HepG2 (cell line): ENCODE results near the gene TAOK3. TPM values are rescaled to one million over a fixed set of nuclear protein-coding genes. Genes with fewer than 3 reads are reported as not detected.
A peak's percentile ranks its signal among the peaks of the same experiment; 100 is the strongest.

ENCODE experiments used
- GPBP1L1 ChIP-seq: sonication (generic); formaldehyde crosslinking; IDR thresholded peaks from 2 replicates; pipeline ENCODE4 v1.5.0; 2020; ENCODE audit warnings: mild to moderate bottlenecking, missing genetic modification reagents
- HDAC6 ChIP-seq: fragments of 200-600 bp; sonication (generic); IDR thresholded peaks from 2 replicates; pipeline ENCODE4 v1.7.0; 2017; ENCODE audit warnings: mild to moderate bottlenecking, antibody characterized with exemption, low read length, low read depth
- HNF1B ChIP-seq: sonication (generic); formaldehyde crosslinking; IDR thresholded peaks from 2 replicates; pipeline ENCODE4 v1.5.1; 2020; ENCODE audit warnings: mild to moderate bottlenecking, moderate library complexity, missing genetic modification reagents
- HOXA5 ChIP-seq: sonication (generic); formaldehyde crosslinking; IDR thresholded peaks from 2 replicates; pipeline ENCODE4 v1.4.0; 2020; ENCODE audit warnings: missing genetic modification reagents
- KDM1A ChIP-seq: IDR thresholded peaks from 2 replicates; pipeline ENCODE4 v1.6.1; 2016; ENCODE audit warnings: missing compliant biosample characterization
- MAX ChIP-seq: IDR thresholded peaks from 2 replicates; pipeline ENCODE4 v1.6.1; 2012; ENCODE audit warnings: inconsistent platforms
- NFE2 ChIP-seq: sonication (generic); formaldehyde crosslinking; IDR thresholded peaks from 2 replicates; pipeline ENCODE4 v1.4.0; 2020; ENCODE audit warnings: missing genetic modification reagents
- NFRKB ChIP-seq: fragments of 450-650 bp; IDR thresholded peaks from 2 replicates; pipeline ENCODE4 v1.6.1; 2017
- PHF21A ChIP-seq: sonication (generic); formaldehyde crosslinking; IDR thresholded peaks from 2 replicates; pipeline ENCODE4 v1.5.0; 2020; ENCODE audit warnings: mild to moderate bottlenecking, missing genetic modification reagents
- RARA ChIP-seq: IDR thresholded peaks from 2 replicates; pipeline ENCODE4 v1.6.1; 2016; ENCODE audit warnings: missing genetic modification reagents, missing compliant biosample characterization
- RBFOX2 ChIP-seq: fragments of 200-400 bp; formaldehyde crosslinking; IDR thresholded peaks from 2 replicates; pipeline ENCODE4 v1.6.1; 2017; ENCODE audit warnings: low read depth, mild to moderate bottlenecking, low read length
- TEF ChIP-seq: sonication (generic); formaldehyde crosslinking; IDR thresholded peaks from 2 replicates; pipeline ENCODE4 v1.5.0; 2020; ENCODE audit warnings: missing genetic modification reagents
- ZBTB21 ChIP-seq: sonication (generic); formaldehyde crosslinking; IDR thresholded peaks from 2 replicates; pipeline ENCODE4 v1.4.0; 2020; ENCODE audit warnings: missing genetic modification reagents
- ZBTB44 ChIP-seq: sonication (generic); formaldehyde crosslinking; IDR thresholded peaks from 2 replicates; pipeline ENCODE4 v1.4.0; 2020; ENCODE audit warnings: missing genetic modification reagents
- ZFP90 ChIP-seq: sonication (generic); formaldehyde crosslinking; IDR thresholded peaks from 2 replicates; pipeline ENCODE4 v1.8.0; 2022; ENCODE audit warnings: missing genetic modification reagents, mild to moderate bottlenecking, inconsistent platforms, borderline replicate concordance
- ZMYM4 ChIP-seq: sonication (generic); formaldehyde crosslinking; IDR thresholded peaks from 2 replicates; pipeline ENCODE4 v1.8.1; 2023; ENCODE audit warnings: mild to moderate bottlenecking, missing genetic modification reagents
- ZNF292 ChIP-seq: sonication (generic); formaldehyde crosslinking; IDR thresholded peaks from 2 replicates; pipeline ENCODE4 v1.8.1; 2022; ENCODE audit warnings: mild to moderate bottlenecking, low read depth, missing genetic modification reagents, borderline replicate concordance
- ZNF383 ChIP-seq: sonication (generic); formaldehyde crosslinking; IDR thresholded peaks from 2 replicates; pipeline ENCODE4 v1.4.0; 2020; ENCODE audit warnings: missing genetic modification reagents, mild to moderate bottlenecking, borderline replicate concordance
- ZNF512 ChIP-seq: sonication (generic); formaldehyde crosslinking; IDR thresholded peaks from 2 replicates; pipeline ENCODE4 v1.4.0; 2020; ENCODE audit warnings: mild to moderate bottlenecking, missing genetic modification reagents
- ZNF672 ChIP-seq: sonication (generic); formaldehyde crosslinking; IDR thresholded peaks from 2 replicates; pipeline ENCODE4 v1.8.1; 2022; ENCODE audit warnings: missing genetic modification reagents
- ZNF713 ChIP-seq: sonication (generic); formaldehyde crosslinking; IDR thresholded peaks from 2 replicates; pipeline ENCODE4 v1.4.0; 2020; ENCODE audit warnings: mild to moderate bottlenecking, missing genetic modification reagents
- ZNF816 ChIP-seq: sonication (generic); formaldehyde crosslinking; IDR thresholded peaks from 2 replicates; pipeline ENCODE4 v1.8.0; 2022; ENCODE audit warnings: missing genetic modification reagents, mild to moderate bottlenecking, borderline replicate concordance
- ZZZ3 ChIP-seq: sonication (generic); formaldehyde crosslinking; IDR thresholded peaks from 2 replicates; pipeline ENCODE4 v1.4.0; 2020; ENCODE audit warnings: missing genetic modification reagents, mild to moderate bottlenecking, borderline replicate concordance
- polyA plus RNA-seq, 8 experiments: library from polyadenylated mRNA; depleted of rRNA in 3 of 8; stranded (reverse) in 7 of 8; unstranded in 1 of 8; fragments of >200 nt; fragmentation: Illumina TruSeq in 4 of 8; extraction: Trizol in 4 of 8; gene quantifications; 2 replicates each; pipeline versions ENCODE4 v1.2.1 to v1.2.3, GENCODE V29; 2011 to 2016; ENCODE audit warnings: low read depth in 4 of 8, missing spikeins in 1 of 8, mixed read lengths in 1 of 8; ENCODE audit not compliant: insufficient read depth in 1 of 8
- total RNA-seq, 5 experiments: library from RNA; depleted of rRNA; stranded (reverse); fragments of >200 nt; fragmentation: Illumina TruSeq; extraction: Trizol; gene quantifications; 2 replicates each; pipeline ENCODE4 v1.2.3, GENCODE V29; 2016; ENCODE audit warnings: low read depth in 1 of 5

TAOK3 gene
- total and polyA plus RNA-seq, 2 of the 13 experiments (the other 11 are each of a cell fraction or from before 2014, with no cell fraction given) = 10.4 to 12.3 TPM

GRCh38 chr12:118126119-118126757, 246.5 kb downstream of the TAOK3 start (continued):
- no peak for TF ChIP-seq TEF (CRISPR knock-in tag)
- TF ChIP-seq ZMYM4 = peak; percentile 55
- TF ChIP-seq HOXA5 (CRISPR knock-in tag) = no peak
- TF ChIP-seq ZZZ3 = 0 out of 2 replicates have a peak, but pooled peaks have one; percentile 33
- no peak for TF ChIP-seq ZBTB44
- 0 out of 2 replicates have a peak, but pooled peaks have one; percentile 31 for TF ChIP-seq RBFOX2
- TF ChIP-seq ZNF672 (CRISPR knock-in tag) = no peak
- no peak for TF ChIP-seq GPBP1L1 (CRISPR knock-in tag)
- no peak for TF ChIP-seq NFE2
- TF ChIP-seq ZNF292 (CRISPR knock-in tag) = 0 out of 2 replicates have a peak, but pooled peaks have one; percentile 26
- peak; percentile 91 for TF ChIP-seq RARA (CRISPR knock-in tag)
- TF ChIP-seq ZFP90 (CRISPR knock-in tag) = no peak
- TF ChIP-seq KDM1A (CRISPR knock-in tag) = no peak
- TF ChIP-seq PHF21A = peak; percentile 59
- no peak for TF ChIP-seq ZNF816 (CRISPR knock-in tag)
- TF ChIP-seq ZNF383 (CRISPR knock-in tag) = 0 out of 2 replicates have a peak, but pooled peaks have one; percentile 49
- no peak for TF ChIP-seq ZBTB21 (CRISPR knock-in tag)
- no peak for TF ChIP-seq ZNF512 (CRISPR knock-in tag)
- no peak for TF ChIP-seq ZNF713
- TF ChIP-seq HDAC6 = no peak
- TF ChIP-seq NFRKB = no peak
- no peak for TF ChIP-seq HNF1B
- peak; percentile 42; the same call in 1 of the 2 replicates for TF ChIP-seq MAX
